ENCODE data around the gene RELL1. TPM values are rescaled to one million over a fixed set of nuclear protein-coding genes. Genes with fewer than 3 reads are reported as not detected.

RELL1 gene
- total RNA-seq, 1 donor: 62.3 TPM

GRCh38 chr4:37591349-37591748 lies 94.8 kb downstream of the RELL1 start:
- no peak overlapping the region for H3K4me3 ChIP-seq (ENCODE audit: low read length)

GRCh38 chr4:37590016-37590415 lies 96.2 kb downstream of the RELL1 start:
- H3K4me1 ChIP-seq (ENCODE audit: insufficient read depth, low read length): no peaks in the 10 kb centered on the region
- no peak overlapping the region for H3K4me3 ChIP-seq (ENCODE audit: low read length)
- no peaks in the 10 kb centered on the region for H3K9me3 ChIP-seq (ENCODE audit: low read depth, low read length)
- H3K27me3 ChIP-seq (ENCODE audit: insufficient read depth, low read length): no peaks in the 10 kb centered on the region

More at GRCh38 chr4:37591349-37591748, 94.8 kb downstream of the RELL1 start:
- Histone ChIP-seq H3K4me1 (ENCODE audit: insufficient read depth, low read length) (no peaks in the 10 kb centered on the region), H3K27me3 (ENCODE audit: insufficient read depth, low read length) (no peaks in the 10 kb centered on the region), H3K9me3 (ENCODE audit: low read depth, low read length) (no peaks in the 10 kb centered on the region)

- Histone ChIP-seq H3K27me3 (ENCODE audit: insufficient read depth, low read length) (peaks cover 11% of the 10 kb centered on the region), H3K9me3 (ENCODE audit: low read depth, low read length) (no peaks in the 10 kb centered on the region)
Measured at GRCh38 chr4:37588150-37588549, 98.0 kb downstream of the RELL1 start.

DNA sequence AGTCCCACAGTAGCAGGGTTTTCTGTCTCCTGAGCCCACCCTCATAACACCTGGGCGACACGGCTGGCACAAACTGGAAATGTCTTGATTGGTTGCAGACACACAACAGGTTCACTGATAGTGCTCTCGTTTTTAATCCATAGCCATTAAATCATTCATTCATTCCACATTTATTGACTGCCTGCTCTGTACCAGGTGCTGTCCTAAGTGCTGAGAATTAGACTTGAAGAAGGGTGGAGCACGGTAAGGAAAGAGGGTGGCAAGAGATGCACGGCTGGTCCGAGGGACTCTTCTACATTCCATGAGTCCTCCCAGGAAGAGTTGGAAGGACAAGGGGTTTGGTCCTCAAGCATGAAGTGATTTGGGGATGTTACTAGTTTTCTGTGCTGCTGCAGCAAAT lies 100.0 kb downstream of the RELL1 start:
- H3K4me1 ChIP-seq (ENCODE audit: insufficient read depth, low read length): no peaks in the 10 kb centered on the region
- H3K4me3 ChIP-seq (ENCODE audit: low read length): no peak overlapping the region
- no peaks in the 10 kb centered on the region for H3K9me3 ChIP-seq (ENCODE audit: low read depth, low read length)
- H3K27me3 ChIP-seq (ENCODE audit: insufficient read depth, low read length): peaks cover 13% of the 10 kb centered on the region

More at GRCh38 chr4:37588150-37588549, 98.0 kb downstream of the RELL1 start:
- H3K4me3 ChIP-seq (ENCODE audit: low read length): no peak overlapping the region
- H3K4me1 ChIP-seq (ENCODE audit: insufficient read depth, low read length): no peaks in the 10 kb centered on the region

DNA sequence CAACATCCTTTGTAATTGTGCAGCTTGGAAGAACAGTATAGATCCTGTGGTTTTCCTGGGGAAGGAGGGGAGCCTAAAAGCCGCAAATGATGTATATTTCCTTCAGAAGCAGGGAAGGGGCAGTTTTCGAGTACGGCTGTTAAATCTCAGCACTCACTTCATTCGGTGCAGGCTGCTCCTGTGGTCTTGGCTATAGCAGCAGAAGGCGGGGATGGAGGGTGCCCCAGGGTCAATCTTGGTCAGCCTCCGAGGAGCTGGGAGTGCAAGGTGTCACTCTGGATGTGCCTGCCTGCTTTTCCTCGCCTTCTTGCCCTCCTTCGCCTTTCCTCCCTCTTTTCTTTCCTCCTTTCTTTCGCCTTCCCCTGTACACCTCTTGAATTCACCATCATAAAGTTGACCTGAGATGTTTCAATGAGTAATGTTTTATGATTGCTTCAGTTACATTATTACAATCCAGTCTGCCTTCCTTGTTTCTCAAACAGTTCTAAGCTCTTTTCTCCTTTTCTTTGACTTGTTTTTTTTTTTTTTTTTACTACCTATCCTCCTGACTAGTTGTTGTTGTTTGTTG lies 101.6 kb downstream of the RELL1 start:
- Histone ChIP-seq H3K4me1 (ENCODE audit: insufficient read depth, low read length) (no peaks in the 10 kb centered on the region), H3K9me3 (ENCODE audit: low read depth, low read length) (peaks cover 3% of the 10 kb centered on the region), H3K27me3 (ENCODE audit: insufficient read depth, low read length) (peaks cover 13% of the 10 kb centered on the region), H3K4me3 (ENCODE audit: low read length) (no peak overlapping the region)

GRCh38 chr4:37584071-37584470 lies 102.1 kb downstream of the RELL1 start:
- H3K4me1 ChIP-seq (ENCODE audit: insufficient read depth, low read length): no peaks in the 10 kb centered on the region
- H3K9me3 ChIP-seq (ENCODE audit: low read depth, low read length): peaks cover 8% of the 10 kb centered on the region
- no peak overlapping the region for H3K4me3 ChIP-seq (ENCODE audit: low read length)
- peaks cover 13% of the 10 kb centered on the region for H3K27me3 ChIP-seq (ENCODE audit: insufficient read depth, low read length)

GRCh38 chr4:37573566-37573965 lies 112.6 kb downstream of the RELL1 start:
- H3K9me3 ChIP-seq (ENCODE audit: low read depth, low read length): peaks cover 7% of the 10 kb centered on the region
- H3K4me1 ChIP-seq (ENCODE audit: insufficient read depth, low read length): peaks cover 2% of the 10 kb centered on the region
- peaks cover 6% of the 10 kb centered on the region for H3K27me3 ChIP-seq (ENCODE audit: insufficient read depth, low read length)
- no peak overlapping the region for H3K4me3 ChIP-seq (ENCODE audit: low read length)

DNA sequence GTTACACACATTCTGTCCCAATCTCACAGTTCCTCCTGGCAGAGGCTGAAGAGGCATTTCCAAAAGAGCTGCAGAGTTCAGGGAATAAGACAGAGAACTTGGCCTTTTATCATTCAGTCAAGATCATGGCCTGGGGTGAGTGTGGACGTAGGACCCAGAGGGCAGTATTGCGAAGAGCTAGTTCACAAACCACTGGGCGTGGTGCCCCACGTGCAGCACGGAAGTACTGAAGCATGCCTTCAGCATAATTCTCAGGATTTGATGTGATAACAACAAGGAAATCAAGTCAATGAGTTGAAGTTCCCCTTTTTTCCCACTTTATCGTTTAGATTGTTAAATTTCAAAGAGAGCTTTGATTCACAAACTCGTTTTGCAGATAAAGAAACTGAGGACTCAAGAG lies 117.7 kb downstream of the RELL1 start:
- H3K9me3 ChIP-seq (ENCODE audit: low read depth, low read length): no peaks in the 10 kb centered on the region
- H3K4me1 ChIP-seq (ENCODE audit: insufficient read depth, low read length): peaks cover 9% of the 10 kb centered on the region
- H3K4me3 ChIP-seq (ENCODE audit: low read length): no peak overlapping the region
- H3K27me3 ChIP-seq (ENCODE audit: insufficient read depth, low read length): no peaks in the 10 kb centered on the region

GRCh38 chr4:37567836-37568235 lies 118.3 kb downstream of the RELL1 start:
- Histone ChIP-seq H3K9me3 (ENCODE audit: low read depth, low read length) (no peaks in the 10 kb centered on the region), H3K4me3 (ENCODE audit: low read length) (no peak overlapping the region), H3K27me3 (ENCODE audit: insufficient read depth, low read length) (no peaks in the 10 kb centered on the region)

GRCh38 chr4:37562592-37562991 lies 123.6 kb downstream of the RELL1 start:
- H3K9me3 ChIP-seq (ENCODE audit: low read depth, low read length): no peaks in the 10 kb centered on the region
- no peaks in the 10 kb centered on the region for H3K4me1 ChIP-seq (ENCODE audit: insufficient read depth, low read length)
- no peaks in the 10 kb centered on the region for H3K27me3 ChIP-seq (ENCODE audit: insufficient read depth, low read length)
- H3K4me3 ChIP-seq (ENCODE audit: low read length): no peak overlapping the region

More at GRCh38 chr4:37567836-37568235, 118.3 kb downstream of the RELL1 start:
- H3K4me1 ChIP-seq (ENCODE audit: insufficient read depth, low read length): peaks cover 9% of the 10 kb centered on the region

- Histone ChIP-seq H3K9me3 (ENCODE audit: low read depth, low read length) (no peaks in the 10 kb centered on the region), H3K27me3 (ENCODE audit: insufficient read depth, low read length) (no peaks in the 10 kb centered on the region), H3K4me1 (ENCODE audit: insufficient read depth, low read length) (no peaks in the 10 kb centered on the region), H3K4me3 (ENCODE audit: low read length) (no peak overlapping the region)
Measured at GRCh38 chr4:37561803-37562207, 124.4 kb downstream of the RELL1 start.

GRCh38 chr4:37561196-37561802 lies 124.9 kb downstream of the RELL1 start:
- H3K4me3 ChIP-seq (ENCODE audit: low read length): no peak overlapping the region
- H3K4me1 ChIP-seq (ENCODE audit: insufficient read depth, low read length): no peaks in the 10 kb centered on the region
- no peaks in the 10 kb centered on the region for H3K27me3 ChIP-seq (ENCODE audit: insufficient read depth, low read length)
- H3K9me3 ChIP-seq (ENCODE audit: low read depth, low read length): no peaks in the 10 kb centered on the region

Other genes with a start within 250 kb of the RELL1 start
- gene PGM2, start 140.3 kb upstream of the RELL1 start, total RNA-seq: 18.6 TPM
- gene TBC1D1, start 204.7 kb upstream of the RELL1 start, total RNA-seq: 72.6 TPM